Chondrocyte (in vitro differentiated cells): ENCODE measurements around the gene ADAM12. TPM values are rescaled to one million over a fixed set of nuclear protein-coding genes. Genes with fewer than 3 reads are reported as not detected.

ENCODE experiments used
- DNase-seq: peaks from one replicate; pipeline ENCODE4 v3.0.0; 2021; ENCODE audit warnings: mixed read lengths, low spot score
- H3K27ac Mint-ChIP-seq: one replicate; pipeline ENCODE4 v1.8.0; 2021; ENCODE audit warnings: mild to moderate bottlenecking, moderate library complexity, mixed read lengths; ENCODE audit not compliant: unreplicated experiment
- H3K27me3 Mint-ChIP-seq: 2 replicates; pipeline ENCODE4 v1.8.0; 2021; ENCODE audit warnings: low read depth, mixed read lengths
- H3K36me3 Mint-ChIP-seq: 2 replicates; pipeline ENCODE4 v1.8.0; 2021; ENCODE audit warnings: low read depth, mixed read lengths
- H3K4me1 Mint-ChIP-seq: 2 replicates; pipeline ENCODE4 v1.8.0; 2021; ENCODE audit warnings: low read depth, mild to moderate bottlenecking, mixed read lengths
- H3K4me3 Mint-ChIP-seq: one replicate; pipeline ENCODE4 v1.8.0; 2021; ENCODE audit warnings: mild to moderate bottlenecking, moderate library complexity, mixed read lengths; ENCODE audit not compliant: unreplicated experiment
- H3K9me3 Mint-ChIP-seq: 2 replicates; pipeline ENCODE4 v1.8.0; 2021; ENCODE audit warnings: low read depth, mixed read lengths
- total RNA-seq: library from RNA; stranded (reverse); gene quantifications from 3 replicates; pipeline ENCODE4 v1.2.1, GENCODE V29; 2021
- TF ChIP-seq, protein P1 (sequence below): fragments of 200-600 bp; sonication (generic); IDR thresholded peaks from 2 replicates; pipeline ENCODE4 v1.5.0; 2021; ENCODE audit warnings: antibody characterized with exemption, mild to moderate bottlenecking, moderate library complexity

The ADAM12 gene
- total RNA-seq, 1 donor from 2014 or later, result 175 TPM

DNA sequence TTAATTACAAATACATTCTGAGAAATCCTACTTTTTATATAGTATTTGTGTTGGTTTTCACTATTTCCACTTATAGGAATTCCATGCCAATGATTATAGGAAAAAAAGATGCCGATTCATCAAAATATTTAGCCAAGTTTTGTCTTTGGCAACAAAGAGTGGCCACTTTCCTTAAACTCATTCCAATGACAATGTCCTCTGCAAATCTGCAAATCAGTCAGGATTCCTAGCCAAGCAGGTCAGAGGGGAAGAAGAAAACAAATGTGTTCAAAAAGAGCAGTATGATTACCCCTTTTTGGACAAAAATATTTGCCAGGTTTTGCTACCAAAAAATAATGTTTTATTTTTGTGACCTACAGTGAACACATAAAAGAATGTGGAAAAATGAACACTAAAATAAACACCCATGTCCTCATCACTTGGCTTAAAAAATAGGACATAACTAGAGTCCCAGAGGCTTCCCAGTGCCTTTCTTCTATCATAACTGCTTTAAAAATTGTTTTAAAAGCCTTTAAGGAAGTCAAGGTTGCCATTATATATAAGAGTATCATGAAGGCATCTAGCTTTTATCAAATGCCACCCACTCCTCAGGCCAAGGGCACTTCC is 125.9 kb downstream of the ADAM12 start:
- H3K27ac Mint-ChIP-seq, result peak overlapping the region; percentile 23

DNA sequence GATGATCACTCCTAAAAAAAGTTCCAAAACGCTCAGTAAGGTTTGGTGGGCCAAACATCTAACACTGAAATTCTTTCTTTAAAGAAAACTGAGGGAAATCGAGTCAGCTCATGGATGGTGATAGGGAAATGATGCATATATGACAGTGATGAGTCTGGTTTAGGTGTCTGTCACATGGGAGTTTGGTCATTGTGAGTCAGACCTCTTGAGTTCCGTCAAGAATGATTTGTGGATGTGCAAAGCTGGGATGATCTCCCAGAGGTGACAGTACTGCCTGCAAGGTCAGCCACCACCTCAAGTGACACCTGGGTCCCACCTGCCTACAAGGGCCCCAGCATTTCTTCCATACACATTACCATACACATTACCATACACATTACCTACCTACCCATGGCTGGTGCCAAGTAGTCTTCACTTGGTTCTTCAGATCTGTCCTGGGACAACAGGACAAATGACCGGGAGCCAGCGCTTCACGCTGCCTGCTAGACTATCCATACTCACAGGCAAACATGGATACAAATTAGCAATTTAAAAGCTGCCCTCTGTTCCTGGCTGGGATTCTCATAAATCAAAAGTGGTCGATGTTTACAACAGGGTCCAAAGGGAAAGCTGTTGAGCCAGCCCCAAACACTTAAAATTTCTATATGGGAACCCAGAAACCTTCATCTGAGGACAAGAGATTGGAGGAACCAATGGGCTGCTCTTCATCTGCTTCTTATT is 128.4 kb downstream of the ADAM12 start:
- Mint-ChIP-seq H3K27me3 (no peaks in the 10 kb centered on the region), H3K4me1 (peaks cover 28% of the 10 kb centered on the region), H3K27ac (no peak overlapping the region), H3K36me3 (peaks cover 5% of the 10 kb centered on the region), H3K4me3 (no peak overlapping the region), H3K9me3 (no peaks in the 10 kb centered on the region)
- TF ChIP-seq, protein P1, sequence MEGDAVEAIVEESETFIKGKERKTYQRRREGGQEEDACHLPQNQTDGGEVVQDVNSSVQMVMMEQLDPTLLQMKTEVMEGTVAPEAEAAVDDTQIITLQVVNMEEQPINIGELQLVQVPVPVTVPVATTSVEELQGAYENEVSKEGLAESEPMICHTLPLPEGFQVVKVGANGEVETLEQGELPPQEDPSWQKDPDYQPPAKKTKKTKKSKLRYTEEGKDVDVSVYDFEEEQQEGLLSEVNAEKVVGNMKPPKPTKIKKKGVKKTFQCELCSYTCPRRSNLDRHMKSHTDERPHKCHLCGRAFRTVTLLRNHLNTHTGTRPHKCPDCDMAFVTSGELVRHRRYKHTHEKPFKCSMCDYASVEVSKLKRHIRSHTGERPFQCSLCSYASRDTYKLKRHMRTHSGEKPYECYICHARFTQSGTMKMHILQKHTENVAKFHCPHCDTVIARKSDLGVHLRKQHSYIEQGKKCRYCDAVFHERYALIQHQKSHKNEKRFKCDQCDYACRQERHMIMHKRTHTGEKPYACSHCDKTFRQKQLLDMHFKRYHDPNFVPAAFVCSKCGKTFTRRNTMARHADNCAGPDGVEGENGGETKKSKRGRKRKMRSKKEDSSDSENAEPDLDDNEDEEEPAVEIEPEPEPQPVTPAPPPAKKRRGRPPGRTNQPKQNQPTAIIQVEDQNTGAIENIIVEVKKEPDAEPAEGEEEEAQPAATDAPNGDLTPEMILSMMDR, result no peak
- no peak for DNase-seq

More for the DNA sequence above, 125.9 kb downstream of the ADAM12 start:
- TF ChIP-seq, protein P1, result no peak
- Mint-ChIP-seq H3K27me3 (no peaks in the 10 kb centered on the region), H3K4me3 (no peak overlapping the region), H3K36me3 (peaks cover 7% of the 10 kb centered on the region), H3K4me1 (peaks cover 28% of the 10 kb centered on the region), H3K9me3 (peaks cover 7% of the 10 kb centered on the region)
- DNase-seq, result no peak

DNA sequence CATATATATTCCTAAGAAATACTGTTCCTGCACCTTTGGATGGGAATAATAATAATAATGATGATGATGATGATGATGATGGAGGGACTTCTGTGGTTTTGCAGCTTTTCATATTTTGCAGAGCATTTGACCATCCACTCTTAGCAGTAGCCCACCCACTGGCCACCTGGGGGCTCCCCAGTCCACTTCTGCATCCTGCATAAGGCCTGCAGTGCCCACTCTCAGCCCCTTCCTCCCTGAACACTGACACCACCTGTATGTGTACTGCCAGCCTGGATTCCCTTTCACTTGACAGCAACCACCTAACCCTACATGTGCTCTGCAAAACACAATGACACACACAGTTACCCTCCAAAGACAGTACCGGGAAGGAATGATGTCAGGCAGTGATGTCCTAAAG is 131.4 kb downstream of the ADAM12 start:
- Mint-ChIP-seq H3K27me3 (no peaks in the 10 kb centered on the region), H3K9me3 (peaks cover 3% of the 10 kb centered on the region), H3K27ac (no peak overlapping the region), H3K4me3 (no peak overlapping the region), H3K4me1 (peaks cover 27% of the 10 kb centered on the region), H3K36me3 (peaks cover 10% of the 10 kb centered on the region)
- DNase-seq, result no peak
- TF ChIP-seq, protein P1, result peak; percentile 32

GRCh38 chr10:126255313-126255712 is 133.0 kb downstream of the ADAM12 start:
- peaks cover 14% of the 10 kb centered on the region for H3K36me3 Mint-ChIP-seq
- H3K4me1 Mint-ChIP-seq, result peaks cover 23% of the 10 kb centered on the region
- TF ChIP-seq, protein P1, result no peak
- peak overlapping the region; percentile 73 for H3K27ac Mint-ChIP-seq
- H3K4me3 Mint-ChIP-seq, result no peak overlapping the region
- peaks cover 11% of the 10 kb centered on the region for H3K9me3 Mint-ChIP-seq
- DNase-seq, result no peak
- no peaks in the 10 kb centered on the region for H3K27me3 Mint-ChIP-seq

DNA sequence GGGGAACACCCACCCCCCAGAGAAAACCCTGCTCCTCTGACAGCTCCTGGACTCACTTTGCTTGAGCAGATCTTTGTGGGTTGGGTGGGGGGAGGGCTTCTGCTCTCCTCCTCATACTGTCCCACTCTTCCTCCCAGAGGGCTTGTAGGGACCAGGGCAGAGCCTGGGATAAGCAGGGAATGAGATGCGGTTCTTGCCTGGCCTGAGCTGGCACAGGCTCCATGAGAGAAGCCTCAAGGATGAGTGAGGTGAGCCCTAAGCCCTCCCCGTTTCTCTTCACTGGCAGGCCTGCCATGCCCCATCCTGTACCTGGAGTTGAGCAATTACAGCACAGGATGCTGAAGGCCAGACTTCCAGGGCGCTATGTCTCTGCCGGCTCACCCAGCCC is 134.7 kb downstream of the ADAM12 start:
- Mint-ChIP-seq H3K9me3 (peaks cover 11% of the 10 kb centered on the region), H3K36me3 (peaks cover 12% of the 10 kb centered on the region), H3K4me3 (no peak overlapping the region), H3K27ac (peak overlapping the region; percentile 82), H3K27me3 (no peaks in the 10 kb centered on the region), H3K4me1 (peaks cover 26% of the 10 kb centered on the region)
- TF ChIP-seq, protein P1, result no peak
- DNase-seq, result no peak
